Peyer's patch (tissue), 4 donors: ENCODE data around the gene TTC27. TPM values are rescaled to one million over a fixed set of nuclear protein-coding genes. Genes with fewer than 3 reads are reported as not detected.

ENCODE experiments used
- DNase-seq, 3 donors: peaks; one replicate each; pipeline ENCODE4 v3.0.0-alpha.2; 2017 to 2019
- H3K27ac ChIP-seq, 4 donors: fragments of 200-600 bp; sonication (generic); one replicate each; pipeline ENCODE4 v1.5.1; 2016 to 2019
- H3K27me3 ChIP-seq, 2 donors: fragments of 200-600 bp; sonication (generic); one replicate each; pipeline ENCODE4 v1.5.1; 2019
- H3K36me3 ChIP-seq, 3 donors: fragments of 200-600 bp; sonication (generic); one replicate each; pipeline ENCODE4 v1.5.1; 2016 to 2019
- H3K4me1 ChIP-seq, 4 donors: fragments of 200-600 bp; sonication (generic); one replicate each; pipeline ENCODE4 v1.5.1; 2016 to 2019
- H3K4me3 ChIP-seq, 4 donors: fragments of 200-600 bp; sonication (generic); 1 replicate in 3 of 4; 2 replicates in 1 of 4; pipeline ENCODE4 v1.5.1; 2016 to 2019; ENCODE audit warnings: mild to moderate bottlenecking in 1 of 4
- H3K9me3 ChIP-seq, 4 donors: fragments of 200-600 bp; sonication (generic); one replicate each; pipeline ENCODE4 v1.5.1; 2016 to 2019; ENCODE audit warnings: mild to moderate bottlenecking in 1 of 4
- CTCF ChIP-seq, 6 experiments: fragments of 450-650 bp in 4 of 6; fragments of 200-600 bp in 2 of 6; sonication (generic) in 1 of 6; IDR thresholded peaks; one replicate each; pipeline ENCODE4 v1.5.1; 2017 to 2019; ENCODE audit warnings: antibody characterized with exemption in 6 of 6, mild to moderate bottlenecking in 3 of 6, moderate library complexity in 1 of 6
- POLR2A ChIP-seq, 2 donors: fragments of 450-650 bp; IDR thresholded peaks; one replicate each; pipeline ENCODE4 v1.5.1; 2017; ENCODE audit warnings: antibody characterized with exemption in 2 of 2, mild to moderate bottlenecking in 2 of 2, moderate library complexity in 2 of 2
- total RNA-seq, 4 donors: library from RNA; depleted of rRNA; stranded (reverse); fragments of >200 nt; gene quantifications; one replicate each; pipeline ENCODE4 v1.1.0, GENCODE V29; 2016

TTC27 gene
- total RNA-seq, 4 donors from 2014 or later = 9.5 to 28.6 (median 12.4) TPM

GRCh38 chr2:32714521-32714920 lies 86.7 kb downstream of the TTC27 start:
- Histone ChIP-seq H3K4me3 (no peak overlapping the region), H3K4me1 (no peaks in the 10 kb centered on the region), H3K36me3 (no peaks in the 10 kb centered on the region), H3K9me3 (no peaks in the 10 kb centered on the region), H3K27me3 (no peaks in the 10 kb centered on the region), H3K27ac (no peak overlapping the region)
- no peak for TF ChIP-seq CTCF (IDR thresholded peaks at IDR 0.05)
- TF ChIP-seq POLR2A (IDR thresholded peaks at IDR 0.05) = no peak
- DNase-seq = no peak

GRCh38 chr2:32715391-32715841 lies 87.6 kb downstream of the TTC27 start:
- no peak for TF ChIP-seq POLR2A (IDR thresholded peaks at IDR 0.05)
- TF ChIP-seq CTCF (IDR thresholded peaks at IDR 0.05) = no peak
- Histone ChIP-seq H3K9me3 (no peaks in the 10 kb centered on the region), H3K27ac (no peak overlapping the region), H3K4me1 (no peaks in the 10 kb centered on the region), H3K27me3 (no peaks in the 10 kb centered on the region), H3K36me3 (no peaks in the 10 kb centered on the region), H3K4me3 (no peak overlapping the region)
- no peak for DNase-seq

GRCh38 chr2:32715981-32716380 lies 88.1 kb downstream of the TTC27 start:
- no peaks in the 10 kb centered on the region for H3K4me1 ChIP-seq
- TF ChIP-seq CTCF (IDR thresholded peaks at IDR 0.05) (no peak), POLR2A (IDR thresholded peaks at IDR 0.05) (no peak)
- DNase-seq = no peak
- no peak overlapping the region for H3K27ac ChIP-seq
- no peaks in the 10 kb centered on the region for H3K9me3 ChIP-seq
- H3K4me3 ChIP-seq = no peak overlapping the region
- H3K27me3 ChIP-seq = no peaks in the 10 kb centered on the region
- H3K36me3 ChIP-seq = no peaks in the 10 kb centered on the region

- no peaks in the 10 kb centered on the region for H3K27me3 ChIP-seq
- H3K4me1 ChIP-seq = no peaks in the 10 kb centered on the region
- DNase-seq = no peak
- H3K27ac ChIP-seq = no peak overlapping the region
- H3K36me3 ChIP-seq = no peaks in the 10 kb centered on the region
- TF ChIP-seq POLR2A (IDR thresholded peaks at IDR 0.05) (no peak), CTCF (IDR thresholded peaks at IDR 0.05) (no peak)
- no peaks in the 10 kb centered on the region for H3K9me3 ChIP-seq
- no peak overlapping the region for H3K4me3 ChIP-seq
Measured at GRCh38 chr2:32716598-32716997, 88.7 kb downstream of the TTC27 start.

GRCh38 chr2:32718752-32719151 lies 90.9 kb downstream of the TTC27 start:
- Histone ChIP-seq H3K4me1 (no peaks in the 10 kb centered on the region), H3K9me3 (no peaks in the 10 kb centered on the region), H3K4me3 (no peak overlapping the region), H3K27ac (no peak overlapping the region), H3K36me3 (no peaks in the 10 kb centered on the region), H3K27me3 (no peaks in the 10 kb centered on the region)
- DNase-seq = no peak
- TF ChIP-seq CTCF (IDR thresholded peaks at IDR 0.05) (no peak), POLR2A (IDR thresholded peaks at IDR 0.05) (no peak)

- H3K27ac ChIP-seq = no peak overlapping the region
- DNase-seq = no peak
- H3K9me3 ChIP-seq = no peaks in the 10 kb centered on the region
- no peaks in the 10 kb centered on the region for H3K36me3 ChIP-seq
- no peaks in the 10 kb centered on the region for H3K4me1 ChIP-seq
- H3K4me3 ChIP-seq = no peak overlapping the region
- no peaks in the 10 kb centered on the region for H3K27me3 ChIP-seq
- TF ChIP-seq POLR2A (IDR thresholded peaks at IDR 0.05) (no peak), CTCF (IDR thresholded peaks at IDR 0.05) (no peak)
Measured at GRCh38 chr2:32719430-32719829, 91.6 kb downstream of the TTC27 start.
